Progenitor cell of endocrine pancreas (in vitro differentiated cells): ENCODE results near the gene ITPKC. TPM values are rescaled to one million over a fixed set of nuclear protein-coding genes. Genes with fewer than 3 reads are reported as not detected.
A peak's percentile ranks its signal among the peaks of the same experiment; 100 is the strongest.

Source experiments
- DNase-seq: peaks from one replicate; pipeline ENCODE4 v3.0.0; 2021; ENCODE audit warnings: low spot score; ENCODE audit not compliant: unreplicated experiment
- H3K27ac Mint-ChIP-seq: 2 replicates; pipeline ENCODE4 v1.8.0; 2021; ENCODE audit warnings: mild to moderate bottlenecking, moderate library complexity, mixed read lengths
- H3K27me3 Mint-ChIP-seq: 2 replicates; pipeline ENCODE4 v1.8.0; 2021; ENCODE audit warnings: mixed read lengths
- H3K36me3 Mint-ChIP-seq: 2 replicates; pipeline ENCODE4 v1.8.0; 2022; ENCODE audit warnings: mixed read lengths; ENCODE audit not compliant: insufficient read depth
- H3K4me1 Mint-ChIP-seq: 2 replicates; pipeline ENCODE4 v1.8.0; 2021; ENCODE audit warnings: low read depth, mixed read lengths
- H3K4me3 Mint-ChIP-seq: 2 replicates; pipeline ENCODE4 v1.8.0; 2021; ENCODE audit warnings: low read depth, mild to moderate bottlenecking, moderate library complexity, mixed read lengths
- H3K9me3 Mint-ChIP-seq: 2 replicates; pipeline ENCODE4 v1.8.0; 2021; ENCODE audit warnings: low read depth, mixed read lengths
- long read RNA-seq: library from polyadenylated mRNA; unstranded; transcript quantifications from one replicate; pipeline ENCODE4 v2.0.0, GENCODE V29; 2020
- total RNA-seq: library from RNA; stranded (reverse); gene quantifications from 2 replicates; pipeline ENCODE4 v1.2.1, GENCODE V29; 2021
- TF ChIP-seq, protein P1 (sequence below): fragments of 200-600 bp; sonication (generic); IDR thresholded peaks from one replicate; pipeline ENCODE4 v1.5.0; 2021; ENCODE audit warnings: antibody characterized with exemption, mild to moderate bottlenecking; ENCODE audit not compliant: unreplicated experiment

The ITPKC gene
- 20.1 and 20.7 TPM in 2 replicates for total RNA-seq
- long read RNA-seq, transcript ITPKC-201 (7 exons, 3,385 nt): major isoform, 10 of 17 reads
- long read RNA-seq, partial matches to known transcripts: 2 of 17 reads
- long read RNA-seq, other reads (novel, unspliced or antisense): 5 of 17 reads

DNA sequence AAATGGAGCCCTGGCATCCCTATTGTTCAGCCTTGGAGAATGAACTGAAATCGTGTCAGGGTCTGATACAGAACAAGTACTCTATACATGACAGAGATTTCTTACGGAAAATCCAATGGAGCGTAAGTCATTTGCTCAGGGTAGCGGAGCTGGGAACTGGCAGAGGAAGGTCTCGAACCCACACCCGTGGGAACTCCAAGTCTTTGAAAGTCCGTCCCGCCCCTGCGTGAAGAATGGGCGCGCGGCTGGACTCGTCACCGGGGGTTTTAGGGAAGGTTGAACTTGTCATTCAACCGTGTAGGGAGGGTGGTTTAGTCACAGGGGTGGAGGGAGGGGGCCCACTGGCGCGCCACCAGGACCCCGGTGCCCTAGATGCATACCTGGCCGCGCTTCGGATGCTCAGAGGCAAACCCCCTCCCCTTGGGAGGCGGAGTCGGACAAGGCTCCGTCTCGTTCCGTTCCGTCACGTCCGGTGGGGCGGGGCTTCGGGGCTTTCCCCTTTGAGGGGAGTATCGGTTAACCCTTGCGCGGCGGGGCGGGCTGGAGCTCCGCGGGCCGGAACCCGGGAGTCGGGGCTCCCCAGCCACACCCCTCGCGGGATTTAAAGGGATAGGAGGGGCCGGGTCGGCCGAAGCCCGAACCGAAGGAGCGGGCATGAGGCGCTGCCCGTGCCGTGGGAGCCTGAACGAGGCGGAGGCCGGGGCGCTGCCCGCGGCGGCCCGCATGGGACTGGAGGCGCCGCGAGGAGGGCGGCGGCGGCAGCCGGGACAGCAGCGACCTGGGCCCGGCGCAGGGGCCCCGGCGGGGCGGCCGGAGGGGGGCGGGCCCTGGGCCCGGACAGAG, at the start of gene ITPKC, which contains the start of gene COQ8B:
Gene ITPKC (plus strand): TSS at position 631 of the 843 bp plus-strand sequence. CDS start 24 bp downstream, at position 655.
Gene COQ8B (minus strand): TSS at position 405 of the 843 bp plus-strand sequence. CDS start 2,254 bp downstream, outside the sequence.
- TF ChIP-seq, protein P1, sequence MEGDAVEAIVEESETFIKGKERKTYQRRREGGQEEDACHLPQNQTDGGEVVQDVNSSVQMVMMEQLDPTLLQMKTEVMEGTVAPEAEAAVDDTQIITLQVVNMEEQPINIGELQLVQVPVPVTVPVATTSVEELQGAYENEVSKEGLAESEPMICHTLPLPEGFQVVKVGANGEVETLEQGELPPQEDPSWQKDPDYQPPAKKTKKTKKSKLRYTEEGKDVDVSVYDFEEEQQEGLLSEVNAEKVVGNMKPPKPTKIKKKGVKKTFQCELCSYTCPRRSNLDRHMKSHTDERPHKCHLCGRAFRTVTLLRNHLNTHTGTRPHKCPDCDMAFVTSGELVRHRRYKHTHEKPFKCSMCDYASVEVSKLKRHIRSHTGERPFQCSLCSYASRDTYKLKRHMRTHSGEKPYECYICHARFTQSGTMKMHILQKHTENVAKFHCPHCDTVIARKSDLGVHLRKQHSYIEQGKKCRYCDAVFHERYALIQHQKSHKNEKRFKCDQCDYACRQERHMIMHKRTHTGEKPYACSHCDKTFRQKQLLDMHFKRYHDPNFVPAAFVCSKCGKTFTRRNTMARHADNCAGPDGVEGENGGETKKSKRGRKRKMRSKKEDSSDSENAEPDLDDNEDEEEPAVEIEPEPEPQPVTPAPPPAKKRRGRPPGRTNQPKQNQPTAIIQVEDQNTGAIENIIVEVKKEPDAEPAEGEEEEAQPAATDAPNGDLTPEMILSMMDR: peak; percentile 31
- peaks cover 41% of the 10 kb centered on the region for H3K4me1 Mint-ChIP-seq
- no peaks in the 10 kb centered on the region for H3K9me3 Mint-ChIP-seq
- peak within 1 kb of the TSS; percentile 89 for H3K4me3 Mint-ChIP-seq
- peak within 1 kb of the TSS; percentile 98 for H3K27ac Mint-ChIP-seq
- peaks cover 13% of the 10 kb centered on the region for H3K36me3 Mint-ChIP-seq
- H3K27me3 Mint-ChIP-seq: no peaks in the 10 kb centered on the region
- DNase-seq: peak; percentile 100

DNA sequence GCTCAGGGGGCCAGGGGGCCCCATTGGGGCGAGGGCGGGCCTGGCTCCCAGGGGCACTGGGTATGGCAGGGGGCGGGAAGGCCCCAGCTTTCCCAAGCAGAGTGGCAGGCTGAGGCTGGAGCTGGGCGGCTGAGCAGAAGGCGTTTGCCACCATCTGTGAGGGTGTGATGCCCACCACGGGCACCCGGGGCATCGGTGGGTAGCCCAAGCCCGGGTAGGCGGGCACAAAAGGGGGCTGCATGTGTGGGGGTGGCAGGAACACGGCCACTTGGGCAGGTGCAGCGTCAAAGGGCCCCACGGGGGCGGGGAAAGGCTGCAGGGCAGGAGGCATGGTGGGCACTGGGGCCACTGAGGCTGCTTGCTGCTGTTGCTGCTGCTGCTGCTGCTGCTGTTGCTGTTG, 49.3 kb upstream of the ITPKC start:
- Mint-ChIP-seq H3K27me3 (peaks cover 12% of the 10 kb centered on the region), H3K27ac (no peak overlapping the region), H3K4me1 (no peaks in the 10 kb centered on the region), H3K36me3 (peaks cover 13% of the 10 kb centered on the region), H3K9me3 (no peaks in the 10 kb centered on the region), H3K4me3 (no peak overlapping the region)
- TF ChIP-seq, protein P1: no peak
- no peak for DNase-seq

DNA sequence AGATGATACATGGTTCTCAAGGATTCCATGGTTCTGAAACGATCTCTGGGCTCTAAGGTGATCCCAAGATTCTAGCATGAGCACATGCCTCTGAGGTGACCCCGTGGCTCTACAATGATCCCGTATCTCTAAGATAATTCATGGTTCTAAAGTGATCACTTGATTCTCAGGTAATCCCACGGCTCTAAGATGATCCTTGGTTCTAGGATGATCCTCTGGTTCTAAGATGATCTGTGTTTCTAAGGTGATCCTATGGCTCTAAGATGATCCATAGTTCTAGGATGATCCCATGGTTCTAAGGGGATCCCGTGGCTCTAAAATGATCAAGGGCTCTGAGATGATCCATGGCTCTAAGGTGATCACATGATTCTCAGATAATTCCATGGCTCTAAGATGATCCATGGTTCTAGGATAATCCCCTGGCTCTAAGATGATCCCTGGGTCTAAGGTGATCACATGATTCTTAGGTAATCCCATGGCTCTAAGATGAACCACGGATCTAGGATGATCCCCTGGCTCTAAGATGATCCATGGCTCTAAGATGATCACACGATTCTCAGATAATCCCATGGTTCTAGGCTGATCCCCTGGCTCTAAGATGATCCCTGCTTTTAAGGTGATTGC, 47.8 kb upstream of the ITPKC start:
- no peak for DNase-seq
- Mint-ChIP-seq H3K36me3 (peaks cover 13% of the 10 kb centered on the region), H3K4me1 (no peaks in the 10 kb centered on the region), H3K27me3 (peaks cover 3% of the 10 kb centered on the region), H3K27ac (no peak overlapping the region), H3K9me3 (no peaks in the 10 kb centered on the region), H3K4me3 (no peak overlapping the region)
- TF ChIP-seq, protein P1: no peak

DNA sequence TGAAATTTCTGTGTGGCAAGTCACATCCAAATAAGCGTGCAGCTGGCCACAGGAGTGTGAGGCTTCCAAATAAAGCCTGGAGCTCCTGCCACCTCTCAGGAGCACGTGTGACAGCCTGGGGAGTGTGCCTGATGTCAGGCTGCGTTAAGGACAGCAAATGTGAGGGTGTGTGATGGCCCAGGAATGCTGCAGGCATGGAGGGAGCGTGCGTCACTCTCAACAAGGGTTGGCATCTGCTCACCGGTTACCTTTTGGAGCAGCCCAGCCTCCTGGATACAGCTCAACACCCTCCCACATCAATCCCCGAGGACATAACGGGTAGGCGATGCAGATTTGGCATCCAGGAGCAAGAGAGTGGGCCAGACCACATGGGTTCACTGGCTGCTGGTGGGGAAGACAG, 45.5 kb upstream of the ITPKC start:
- H3K4me3 Mint-ChIP-seq: no peak overlapping the region

DNA sequence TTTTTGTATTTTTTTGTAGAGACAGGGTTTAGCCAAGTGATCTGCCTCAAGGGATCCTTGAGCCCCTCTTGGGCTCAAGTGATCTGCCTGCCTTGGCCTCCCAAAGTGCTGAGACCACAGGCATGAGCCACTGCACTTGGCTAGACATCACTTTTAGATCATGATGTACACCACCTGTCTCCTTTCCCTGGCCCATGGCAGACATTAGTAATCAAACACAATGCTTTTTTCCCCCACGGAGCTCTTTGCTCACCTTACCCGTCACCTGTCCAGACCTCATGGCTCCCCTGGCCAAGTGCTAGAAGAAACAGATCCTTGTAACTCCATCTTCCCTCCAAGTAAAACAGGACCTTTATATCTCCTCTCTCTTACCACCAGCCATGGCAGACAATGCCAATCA, 44.9 kb upstream of the ITPKC start:
- no peak overlapping the region for H3K27ac Mint-ChIP-seq
- DNase-seq: no peak
- H3K4me3 Mint-ChIP-seq: no peak overlapping the region
- no peaks in the 10 kb centered on the region for H3K4me1 Mint-ChIP-seq
- TF ChIP-seq, protein P1: no peak
- peaks cover 13% of the 10 kb centered on the region for H3K36me3 Mint-ChIP-seq
- H3K27me3 Mint-ChIP-seq: no peaks in the 10 kb centered on the region
- no peaks in the 10 kb centered on the region for H3K9me3 Mint-ChIP-seq

More for the DNA sequence above, 45.5 kb upstream of the ITPKC start:
- DNase-seq: no peak
- H3K27me3 Mint-ChIP-seq: no peaks in the 10 kb centered on the region
- H3K9me3 Mint-ChIP-seq: no peaks in the 10 kb centered on the region
- H3K27ac Mint-ChIP-seq: no peak overlapping the region
- TF ChIP-seq, protein P1: no peak
- no peaks in the 10 kb centered on the region for H3K4me1 Mint-ChIP-seq
- H3K36me3 Mint-ChIP-seq: peaks cover 13% of the 10 kb centered on the region
